SW480 (cell line): ENCODE results near the gene LIF.
"Not testable (repeated sequence)": the region's sequence is repeated elsewhere in the genome, so short reads cannot be mapped to it uniquely, and the experiment has no call there.

Experiments
- DNase-seq: peaks from one replicate; pipeline ENCODE4 v3.0.0-alpha.2; 2016; ENCODE audit warnings: low spot score

LIF gene

GRCh38 chr22:30241576-30242371 lies 4.8 kb downstream of the LIF start:
- no peak for DNase-seq

GRCh38 chr22:30240541-30241417 lies 5.8 kb downstream of the LIF start:
- DNase-seq = peak; percentile 53

- DNase-seq = no peak
Observed at GRCh38 chr22:30239488-30240405, 6.8 kb downstream of the LIF start.

DNA sequence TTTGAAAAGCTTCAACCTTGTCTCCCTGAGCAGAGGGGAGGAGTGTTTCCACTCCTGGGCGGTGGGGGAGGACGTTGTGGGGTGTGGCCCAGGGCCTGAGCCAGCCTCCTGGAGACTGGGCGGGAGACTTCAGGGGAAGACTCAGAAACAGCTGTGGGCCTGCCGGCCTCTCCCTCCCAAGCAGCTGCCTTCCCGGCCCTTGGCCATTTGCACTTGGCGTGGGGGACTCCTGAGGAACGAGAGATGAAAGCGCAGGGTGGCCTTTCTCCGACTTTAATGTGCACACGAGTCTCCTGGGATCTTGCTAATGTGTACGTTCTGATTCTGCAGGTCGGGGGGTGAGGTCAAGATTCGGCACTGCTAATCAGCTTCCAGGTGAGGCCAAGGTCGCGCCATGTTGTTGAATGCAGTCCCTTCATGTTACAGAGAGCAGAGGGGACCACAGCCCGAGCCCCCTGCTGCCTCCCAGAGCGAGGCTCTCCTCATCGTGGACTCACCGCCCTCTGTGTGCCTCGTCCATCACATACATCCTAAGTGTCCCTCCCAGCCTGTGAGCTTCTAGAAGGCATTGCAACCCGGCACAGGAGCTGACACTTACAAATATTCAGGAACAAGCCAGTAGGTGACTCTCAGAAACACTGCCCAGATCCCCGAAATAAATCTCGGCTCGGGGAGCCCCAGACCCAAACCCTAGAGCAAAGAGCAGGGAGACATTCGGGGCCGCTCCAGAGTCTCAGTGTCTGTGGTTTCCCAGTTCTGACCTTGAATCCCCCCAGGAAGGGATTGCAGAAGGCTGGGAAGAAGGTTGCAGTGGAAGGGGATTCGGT lies 7.7 kb downstream of the LIF start:
- peak; percentile 74 for DNase-seq

DNA sequence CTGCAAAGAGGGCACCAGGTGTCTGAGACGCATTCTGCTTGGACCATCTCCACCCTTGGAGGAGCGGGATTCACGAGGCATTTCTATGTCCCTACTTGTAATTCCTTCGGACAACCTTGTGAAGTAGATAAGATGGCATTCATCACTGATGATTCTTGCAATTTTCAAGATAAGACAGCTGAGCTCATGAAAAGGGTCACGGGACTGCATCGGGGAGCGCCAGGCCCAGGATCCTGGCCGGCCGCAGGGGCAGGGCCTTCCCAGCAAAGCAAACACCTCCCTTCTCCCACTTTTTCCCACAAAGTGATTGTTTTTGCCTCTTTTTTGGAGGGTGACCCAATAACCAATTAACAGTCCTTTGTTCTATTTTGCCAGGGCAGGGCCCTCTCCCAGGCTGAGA lies 8.4 kb downstream of the LIF start:
- no peak for DNase-seq

DNA sequence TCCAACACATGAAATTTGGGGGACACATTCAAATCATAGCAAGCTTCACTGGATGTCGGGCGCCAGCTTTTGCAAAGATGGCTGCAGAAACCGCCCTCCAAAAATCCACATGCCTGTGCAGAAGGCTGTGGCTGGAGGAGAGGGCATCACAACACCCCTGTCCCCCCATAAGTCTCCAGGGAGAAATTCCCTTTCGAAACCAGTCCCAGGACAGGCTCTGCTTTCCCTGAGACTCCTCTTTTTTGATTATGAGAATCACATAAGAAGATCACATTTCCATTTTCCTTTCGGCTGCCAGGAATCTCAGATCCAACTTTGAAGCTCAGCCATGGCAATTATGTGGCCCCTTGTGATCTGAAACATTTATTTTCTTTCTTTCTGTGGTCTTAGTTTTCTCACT lies 9.7 kb downstream of the LIF start:
- no peak for DNase-seq

GRCh38 chr22:30235687-30236170 lies 10.8 kb downstream of the LIF start:
- peak; percentile 89 for DNase-seq

GRCh38 chr22:30234786-30235470 lies 11.6 kb downstream of the LIF start:
- DNase-seq = peak; percentile 65

DNA sequence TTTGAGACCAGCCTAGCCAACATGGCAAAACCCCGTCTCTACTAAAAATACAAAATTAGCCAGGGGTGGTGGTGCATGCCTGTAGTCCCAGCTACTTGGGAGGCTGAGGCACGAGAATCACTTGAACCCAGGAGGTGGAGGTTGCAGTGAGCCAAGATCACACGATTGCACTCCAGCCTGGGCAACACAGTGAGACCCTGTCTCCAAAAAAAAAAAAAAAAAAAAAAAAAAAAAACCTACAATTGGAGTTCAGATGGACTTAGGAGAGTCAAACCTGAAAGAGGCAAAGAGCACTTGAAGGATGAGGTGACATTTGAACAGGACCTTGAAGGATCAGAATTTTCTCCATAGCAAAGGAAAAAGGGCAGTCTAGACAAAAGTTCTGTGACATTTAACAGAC lies 12.2 kb downstream of the LIF start:
- DNase-seq = not testable (repeated sequence)

DNA sequence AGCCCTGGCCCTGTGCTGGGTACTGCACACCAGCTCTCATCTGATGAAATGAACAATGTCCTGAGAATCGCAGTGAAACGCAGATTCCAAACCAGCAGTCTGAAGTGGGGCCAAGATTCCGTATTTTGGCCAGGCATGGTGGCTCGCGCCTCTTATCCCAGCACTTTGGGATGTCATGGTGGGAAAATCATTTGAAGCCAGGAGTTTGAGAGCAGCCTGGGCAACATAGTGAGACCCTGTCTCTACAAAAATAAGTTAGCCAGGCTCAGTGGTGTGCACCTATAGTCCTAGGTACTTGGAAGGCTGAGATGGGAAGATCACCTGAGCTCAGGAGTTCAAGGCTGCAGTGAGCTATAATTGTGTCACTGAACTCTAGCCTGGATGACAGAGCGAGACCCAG lies 13.0 kb downstream of the LIF start:
- DNase-seq = no peak

DNA sequence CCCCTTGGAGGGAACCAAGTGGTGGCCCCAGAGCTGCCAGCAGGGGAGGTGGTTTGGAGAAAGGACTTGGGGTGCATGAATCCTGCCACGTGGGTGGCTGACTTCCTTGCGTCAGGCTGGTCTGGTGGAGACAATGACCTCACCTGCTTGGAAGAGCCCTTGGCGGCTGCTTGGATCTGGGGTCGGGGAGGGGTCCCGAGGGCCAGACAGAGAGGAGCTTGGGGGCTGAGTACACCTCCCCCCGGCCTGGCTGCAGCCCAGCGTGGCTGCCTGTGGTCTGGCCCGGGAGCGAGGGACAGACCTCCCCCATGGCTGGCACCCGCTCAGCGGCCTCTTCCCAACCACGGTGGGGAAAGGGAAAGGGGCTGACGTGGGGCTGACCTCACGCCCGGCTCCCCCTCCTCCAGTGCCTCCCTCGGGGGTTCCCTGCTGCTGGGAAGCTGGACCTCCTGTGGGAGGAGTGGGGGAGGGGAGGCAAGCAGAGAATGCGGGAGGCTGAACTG lies 13.8 kb downstream of the LIF start:
- DNase-seq = no peak

DNA sequence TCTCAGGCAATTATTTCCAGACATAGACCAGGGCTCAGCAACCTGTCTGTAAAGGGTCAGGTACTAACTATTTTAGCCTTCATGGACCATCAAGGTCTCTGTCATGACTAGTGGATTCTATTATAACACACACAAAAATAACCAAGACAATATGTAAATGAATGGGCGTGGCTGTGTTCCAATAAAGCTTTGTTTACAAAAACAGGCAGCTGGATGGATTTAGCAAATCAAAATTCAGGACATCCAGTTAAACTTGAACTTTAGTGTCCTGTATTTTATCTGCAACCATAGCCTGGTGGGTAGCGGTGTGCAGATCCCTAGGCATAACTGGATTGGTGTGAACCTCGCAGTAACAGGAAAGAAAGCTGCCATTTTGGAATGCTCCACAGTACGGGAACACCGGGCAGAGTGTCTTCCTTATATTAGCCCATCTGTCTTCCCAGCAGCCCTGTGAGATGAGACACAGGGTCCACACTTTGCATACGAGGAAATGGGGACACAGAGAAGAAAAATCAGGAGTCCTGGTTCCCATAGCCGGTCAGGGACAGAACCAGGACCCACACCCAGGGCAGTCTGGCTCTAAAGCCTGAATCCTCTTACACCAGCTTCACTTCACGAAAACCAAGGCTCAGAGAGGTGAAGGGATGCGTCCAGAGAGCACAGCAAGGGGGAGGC lies 15.6 kb downstream of the LIF start:
- DNase-seq = no peak

DNA sequence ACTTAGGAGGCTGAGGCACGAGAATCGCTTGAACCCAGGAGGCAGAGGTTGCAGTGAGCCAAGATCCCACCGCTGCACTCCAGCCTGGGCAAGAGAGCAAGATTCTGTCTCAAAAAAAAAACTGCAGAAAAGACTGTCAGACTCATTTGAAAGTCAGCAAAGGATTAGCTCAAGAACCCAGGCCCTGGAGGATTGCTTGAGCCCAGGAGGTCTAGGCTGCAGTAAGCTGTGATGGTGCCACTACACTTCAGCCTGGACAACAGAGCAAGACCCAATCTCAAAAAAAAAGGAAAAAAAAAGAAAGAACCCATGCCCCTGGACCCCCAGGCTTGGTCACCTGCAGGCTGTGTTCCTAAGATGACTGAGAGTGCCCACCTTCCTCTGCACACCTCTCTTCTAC lies 16.2 kb downstream of the LIF start:
- DNase-seq = no peak

- peak; percentile 75 for DNase-seq
Observed at GRCh38 chr22:30228509-30229359, 17.8 kb downstream of the LIF start.

- no peak for DNase-seq
Observed at GRCh38 chr22:30227438-30228228, 18.9 kb downstream of the LIF start.

DNA sequence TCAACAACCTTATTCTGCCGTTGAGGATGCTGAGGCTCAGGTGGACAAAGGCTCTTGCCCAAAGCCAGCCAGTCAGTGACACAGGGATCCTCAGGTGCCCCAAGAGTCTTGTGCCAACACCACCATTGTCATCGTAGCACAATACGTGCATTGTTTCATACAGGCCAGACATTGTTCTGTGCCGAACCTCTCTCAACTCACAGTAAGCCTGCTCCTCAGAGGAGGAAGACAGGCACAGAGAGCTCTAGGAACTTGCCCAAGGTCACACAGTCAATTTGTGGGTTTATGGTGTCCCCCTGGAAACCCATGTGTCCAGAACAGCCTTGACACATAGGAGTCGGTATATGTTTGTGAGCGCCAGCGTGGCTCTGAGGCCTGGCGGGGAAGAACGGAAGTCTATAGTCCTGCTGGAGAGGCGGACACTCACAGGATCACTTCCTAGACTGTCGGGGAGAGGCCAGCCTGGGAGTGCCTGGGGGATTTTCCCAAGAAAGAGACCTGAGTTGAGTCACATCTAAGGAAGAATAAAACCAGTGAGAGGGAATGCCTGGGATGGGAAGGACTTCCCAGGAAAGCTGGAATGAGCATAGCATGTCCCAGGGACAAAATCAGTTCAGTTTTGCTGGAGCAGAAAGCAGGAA lies 20.2 kb downstream of the LIF start:
- DNase-seq = no peak

- DNase-seq = peak; percentile 42
Observed at GRCh38 chr22:30225220-30225927, 21.2 kb downstream of the LIF start.
